Right lung (tissue), 5 donors: ENCODE measurements around the gene ERCC2. TPM values are rescaled to one million over a fixed set of nuclear protein-coding genes. Genes with fewer than 3 reads are reported as not detected.

Experiments used
- DNase-seq, 2 donors: peaks; one replicate each; pipeline ENCODE4 v3.0.0-alpha.2; 2013
- polyA plus RNA-seq, 5 donors: library from polyadenylated mRNA; unstranded; fragments of 120-200 nt; gene quantifications; one replicate each; pipeline versions ENCODE4 v1.2.1 to v1.2.3, GENCODE V29; 2013; ENCODE audit warnings: inconsistent platforms in 1 of 5, low replicate concordance in 1 of 5; ENCODE audit not compliant: insufficient read length in 5 of 5, insufficient read depth in 1 of 5

Gene ERCC2
- polyA plus RNA-seq, 5 donors = 27.8 to 35.8 (median 32.2) TPM

DNA sequence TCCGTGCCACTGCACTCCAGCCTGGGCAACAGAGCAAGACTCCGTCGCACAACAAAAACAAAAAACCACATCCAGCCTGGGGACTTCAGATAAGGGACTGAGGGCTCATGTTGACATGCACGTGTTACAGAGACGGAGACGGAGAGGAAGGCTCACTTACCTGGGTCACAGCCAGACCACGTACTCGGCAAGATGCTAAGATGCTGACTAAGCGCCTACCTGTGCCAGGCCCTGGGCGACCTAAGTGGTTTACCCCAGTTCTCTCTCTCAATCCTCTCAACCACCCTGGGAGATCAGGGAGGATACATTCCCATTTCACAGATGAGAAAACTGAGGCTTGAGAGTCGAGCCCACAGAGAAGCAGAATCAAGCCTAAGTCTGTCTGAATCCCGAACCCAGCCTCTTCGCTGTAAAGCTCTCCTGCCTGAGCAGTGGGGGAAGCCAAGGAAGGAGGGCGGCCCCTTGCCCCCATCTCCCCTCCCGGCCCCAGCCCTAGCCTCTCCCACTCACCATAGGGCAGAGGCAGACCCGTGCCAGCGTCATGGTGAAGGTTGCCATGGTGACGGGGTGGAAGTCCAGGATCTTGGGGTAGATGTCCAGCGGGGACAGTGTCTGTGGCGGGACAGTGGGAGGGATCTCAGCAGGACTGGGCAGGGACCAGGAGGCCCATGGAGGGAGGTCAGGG lies 13.5 kb downstream of the ERCC2 start:
- no peak for DNase-seq

DNA sequence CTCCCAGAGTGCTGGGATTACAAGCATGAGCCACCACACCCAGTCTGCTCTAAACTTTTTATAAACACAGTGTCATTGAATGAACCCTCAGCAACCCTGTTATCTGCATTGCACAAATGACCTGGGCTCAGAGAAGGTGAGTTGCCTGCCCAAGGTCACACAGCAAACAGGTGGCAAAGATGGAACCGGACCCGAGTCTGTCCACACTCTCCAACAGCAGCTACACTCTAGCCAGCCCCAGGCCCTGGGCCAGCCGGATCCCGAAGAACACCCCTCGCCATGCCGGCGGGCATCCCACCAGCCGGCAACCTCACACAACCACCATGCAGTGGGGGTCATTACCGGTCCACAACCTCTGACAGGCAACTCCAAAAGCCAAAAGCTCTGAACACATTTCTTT lies 14.5 kb downstream of the ERCC2 start:
- DNase-seq = no peak

DNA sequence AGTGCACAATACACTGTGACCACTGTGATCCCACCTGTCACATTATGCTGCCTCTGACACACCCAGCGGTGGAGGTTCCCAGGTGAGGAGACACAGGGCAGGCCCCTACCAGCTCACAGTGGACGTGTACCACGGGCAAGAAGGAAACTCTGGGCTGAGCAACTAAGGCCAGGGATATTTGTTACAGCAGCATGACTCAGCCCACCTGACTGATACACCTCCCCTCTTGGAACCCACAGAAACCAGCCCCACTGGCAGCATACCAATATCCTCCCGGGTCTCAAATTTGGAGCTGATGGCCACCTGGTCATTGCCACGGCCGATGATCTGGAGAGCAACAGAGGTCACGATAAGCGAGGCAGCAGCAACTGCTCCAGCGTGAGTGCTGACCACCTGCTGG lies 15.0 kb downstream of the ERCC2 start:
- no peak for DNase-seq

DNA sequence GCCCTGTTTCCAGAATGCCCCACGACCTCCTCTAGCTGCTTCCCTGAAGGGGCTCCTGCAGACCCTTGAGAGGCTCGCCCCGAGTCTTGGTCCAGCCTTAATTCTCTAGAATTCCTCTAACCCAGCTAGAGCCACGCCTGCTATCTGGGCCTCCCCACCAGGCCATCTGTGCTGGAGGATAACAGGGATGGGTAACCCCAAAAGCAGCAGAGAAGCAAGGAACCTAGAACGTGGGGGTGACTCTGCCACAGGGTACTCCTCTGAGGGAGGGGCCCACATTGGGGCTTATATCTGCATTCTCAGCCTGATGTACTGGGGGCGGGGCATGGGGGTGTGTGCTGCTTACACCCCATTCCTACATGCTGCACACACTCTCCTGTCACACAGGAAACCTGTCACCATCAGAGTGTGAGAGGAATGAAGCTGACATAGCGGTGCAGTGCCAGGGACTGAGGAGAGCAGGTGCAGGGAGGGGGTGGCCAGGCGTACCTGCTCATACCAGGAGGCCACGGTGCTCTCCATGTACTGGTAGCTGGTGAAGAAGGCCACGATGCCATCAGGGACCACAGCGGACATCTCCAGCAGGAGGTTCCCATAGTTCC lies 16.0 kb downstream of the ERCC2 start:
- no peak for DNase-seq

DNA sequence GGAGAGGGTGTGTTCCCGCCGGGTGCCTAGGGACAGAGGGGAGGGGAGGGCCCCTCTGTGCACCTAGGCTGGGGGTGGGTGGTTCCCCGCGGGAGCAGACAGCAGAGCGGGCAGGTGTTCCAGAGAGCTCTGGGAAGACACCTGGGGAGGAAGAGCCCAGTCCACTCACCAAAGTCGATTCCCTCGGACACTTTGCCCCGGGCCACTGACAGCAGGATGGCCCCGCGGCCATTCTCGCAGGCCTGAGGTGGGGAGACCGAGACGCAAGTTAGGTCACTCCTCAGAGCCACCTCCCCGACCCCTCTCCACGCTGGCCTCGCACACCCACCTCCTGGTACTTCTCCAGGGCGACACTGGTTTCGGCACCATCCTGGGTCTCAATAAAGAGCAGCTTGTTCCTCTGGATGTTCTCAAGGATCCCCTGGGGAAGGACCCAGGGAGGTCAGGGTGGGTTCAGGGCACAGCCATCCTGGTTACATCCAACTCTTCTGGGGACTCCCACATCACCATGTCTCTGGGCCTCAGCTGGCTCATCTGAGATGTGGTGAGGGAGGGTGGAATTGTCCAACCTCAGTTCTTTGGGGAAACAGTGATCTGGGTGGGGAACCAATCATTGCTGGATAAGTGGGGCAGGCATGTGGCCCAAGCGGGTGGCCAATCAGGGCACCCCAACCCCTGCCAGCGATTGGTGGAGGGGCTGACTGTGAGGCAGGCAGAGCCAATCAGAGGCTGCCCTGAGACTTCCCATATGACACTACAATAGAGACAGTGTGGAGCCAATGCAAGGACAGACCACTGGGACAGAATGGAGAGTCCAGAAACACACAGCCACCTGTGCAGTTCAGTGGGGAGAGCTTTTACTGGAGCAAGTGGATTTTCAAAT lies 17.2 kb downstream of the ERCC2 start:
- no peak for DNase-seq

DNA sequence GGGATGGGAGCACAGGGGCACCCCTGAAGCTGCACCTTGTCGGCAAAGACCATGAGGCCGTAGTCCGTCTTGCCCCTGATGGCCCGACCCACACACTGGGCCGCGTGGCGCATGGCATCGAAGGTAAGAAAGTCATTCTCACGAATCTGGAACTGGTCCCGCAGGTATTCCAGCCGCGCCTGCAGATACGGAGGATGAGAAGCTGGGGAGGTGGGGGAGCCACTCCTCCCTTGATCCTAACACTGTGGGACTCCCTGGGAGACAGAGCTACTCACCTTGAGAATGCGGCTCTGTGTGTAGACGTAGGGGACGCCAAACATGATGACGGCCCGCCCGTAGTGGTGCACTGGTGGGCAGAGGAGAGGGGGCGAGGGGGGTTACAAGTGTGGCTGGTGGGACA lies 17.9 kb downstream of the ERCC2 start:
- no peak for DNase-seq

DNA sequence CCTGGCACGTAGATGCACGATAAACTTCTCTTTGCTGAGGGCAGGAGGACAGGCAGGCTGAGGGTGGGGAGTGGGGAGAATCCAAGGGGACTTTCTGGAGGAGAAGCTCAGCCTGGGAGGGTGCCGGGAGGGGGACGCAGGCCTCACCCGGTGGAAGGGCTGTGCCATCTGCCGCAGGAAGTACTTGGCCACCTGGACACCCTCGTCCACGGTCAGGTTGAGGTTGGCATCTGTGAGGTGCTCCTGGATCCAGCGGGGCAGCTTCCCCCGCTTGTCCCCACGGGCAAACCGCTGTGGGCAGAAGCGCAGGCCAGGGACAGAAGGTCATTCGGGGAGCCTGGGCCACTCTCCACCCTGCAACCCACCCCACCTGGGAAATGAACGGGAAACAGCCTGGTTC lies 18.3 kb downstream of the ERCC2 start:
- DNase-seq = no peak

DNA sequence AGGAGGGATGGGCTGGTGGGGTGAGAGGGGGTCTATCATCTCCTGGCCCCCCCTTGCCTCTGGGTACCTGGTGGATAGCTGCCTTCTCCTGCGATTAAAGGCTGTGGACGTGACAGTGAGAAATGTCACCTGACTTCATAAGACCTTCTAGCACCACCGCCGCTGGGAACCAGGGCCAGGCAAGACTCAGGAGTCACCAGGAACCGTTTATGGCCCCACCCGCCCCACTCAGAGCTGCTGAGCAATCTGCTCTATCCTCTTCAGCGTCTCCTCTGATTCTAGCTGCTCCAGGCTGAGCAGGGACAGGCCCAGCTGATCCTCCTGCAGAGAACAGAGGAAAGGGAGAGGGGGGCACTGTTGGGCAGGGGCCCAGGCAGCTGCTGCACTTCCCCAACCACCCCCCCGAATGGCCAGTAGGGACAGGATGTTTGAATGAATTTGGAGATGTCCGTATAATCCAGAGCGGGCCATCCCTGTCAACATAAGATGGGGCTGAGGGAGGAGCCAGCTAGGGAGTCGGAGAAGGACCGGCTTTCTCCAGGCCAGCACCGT lies 18.9 kb downstream of the ERCC2 start:
- DNase-seq = no peak

DNA sequence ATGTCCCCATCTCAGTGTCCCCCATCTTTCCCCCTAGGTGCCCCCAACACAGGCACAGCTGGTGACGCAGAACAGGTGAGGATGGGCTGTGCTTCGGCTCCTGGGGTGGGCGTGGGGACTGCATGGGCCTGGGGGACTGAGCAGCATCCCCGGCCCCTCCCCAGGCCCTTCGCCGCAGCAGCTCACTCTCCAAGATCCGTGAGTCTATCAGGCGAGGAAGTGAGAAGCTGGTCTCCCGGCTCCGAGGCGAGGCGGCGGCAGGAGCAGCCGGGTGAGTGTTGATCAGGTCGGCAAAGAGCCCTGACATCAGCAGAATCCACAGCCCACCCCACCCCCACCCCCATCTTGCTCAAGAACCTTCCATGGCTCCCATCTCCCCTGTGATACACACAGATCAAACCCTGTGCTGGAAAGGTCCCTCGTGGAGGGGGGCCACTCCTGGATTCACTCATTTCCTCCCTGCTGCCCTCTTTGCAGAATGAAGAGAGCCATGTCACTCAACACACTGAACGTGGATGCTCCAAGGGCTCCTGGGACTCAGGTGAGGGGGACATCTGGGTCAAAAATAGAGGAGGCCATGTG lies 19.8 kb downstream of the ERCC2 start:
- DNase-seq = no peak

DNA sequence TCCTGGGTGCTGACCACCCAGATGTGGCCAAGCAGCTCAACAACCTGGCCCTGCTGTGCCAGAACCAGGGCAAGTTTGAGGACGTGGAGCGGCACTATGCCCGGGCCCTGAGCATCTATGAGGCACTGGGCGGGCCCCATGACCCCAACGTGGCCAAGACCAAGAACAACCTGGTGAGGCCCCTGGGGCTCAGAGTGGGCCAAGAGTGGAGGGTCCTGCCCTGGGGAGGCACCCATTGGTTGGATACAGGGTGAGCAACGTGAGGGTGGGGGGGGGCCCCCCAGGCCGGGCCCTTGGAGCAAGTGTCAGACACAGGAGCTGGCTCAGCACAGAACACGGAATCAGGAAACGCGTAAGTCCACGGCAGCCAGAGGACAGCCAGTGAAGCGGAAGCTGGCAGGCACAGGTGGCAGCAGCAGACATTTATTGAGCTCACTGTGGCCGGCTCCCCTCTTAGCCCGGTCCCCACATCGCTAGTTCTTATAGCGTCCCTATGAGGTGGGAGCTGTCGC lies 20.9 kb downstream of the ERCC2 start:
- DNase-seq = no peak

DNA sequence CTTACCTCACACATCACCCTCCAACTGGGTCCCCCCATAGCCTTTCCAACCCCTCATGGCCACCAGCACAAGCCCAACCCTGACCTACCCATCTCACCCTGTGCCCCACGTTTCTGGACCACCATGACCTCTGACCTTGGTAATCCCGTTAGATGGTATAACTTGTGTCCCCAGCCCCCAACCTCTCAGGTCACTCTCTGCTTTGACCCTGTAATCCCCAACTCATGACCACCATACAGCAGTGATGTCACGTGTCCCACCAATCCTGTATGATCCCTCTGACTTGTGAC lies 21.3 kb downstream of the ERCC2 start:
- no peak for DNase-seq

DNA sequence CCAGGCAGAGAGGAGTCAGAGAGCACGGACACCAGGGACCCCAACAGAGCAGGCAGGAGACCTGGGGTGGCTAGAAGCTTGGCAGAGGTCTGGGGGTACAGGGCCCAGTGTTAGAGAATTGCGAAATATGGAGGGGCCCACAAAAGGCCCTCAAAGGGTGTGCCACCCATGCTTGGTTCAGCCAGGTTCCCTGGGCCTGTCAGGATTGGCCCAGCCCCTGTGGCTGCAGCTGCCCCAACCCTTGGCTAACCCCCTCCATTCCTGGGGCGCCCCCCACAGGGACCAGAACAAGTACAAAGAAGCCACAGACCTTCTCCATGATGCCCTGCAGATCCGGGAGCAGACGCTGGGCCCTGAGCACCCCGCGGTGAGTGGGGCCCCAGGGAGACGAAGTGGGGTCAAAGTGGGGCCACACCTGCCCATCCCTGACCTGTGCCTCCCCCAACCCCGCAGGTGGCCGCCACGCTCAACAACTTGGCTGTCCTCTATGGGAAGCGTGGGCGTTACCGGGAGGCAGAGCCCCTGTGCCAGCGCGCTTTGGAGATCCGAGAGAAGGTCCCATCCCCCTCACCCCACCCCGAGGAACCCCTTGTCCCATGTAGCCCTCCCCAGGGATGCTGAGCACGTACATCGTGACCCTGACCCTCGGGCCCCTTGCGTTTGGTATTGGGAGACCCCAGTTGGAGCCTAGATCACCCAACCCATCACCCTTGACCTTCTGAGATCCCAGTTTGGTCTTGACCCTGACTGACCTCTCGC lies 21.8 kb downstream of the ERCC2 start:
- no peak for DNase-seq

DNA sequence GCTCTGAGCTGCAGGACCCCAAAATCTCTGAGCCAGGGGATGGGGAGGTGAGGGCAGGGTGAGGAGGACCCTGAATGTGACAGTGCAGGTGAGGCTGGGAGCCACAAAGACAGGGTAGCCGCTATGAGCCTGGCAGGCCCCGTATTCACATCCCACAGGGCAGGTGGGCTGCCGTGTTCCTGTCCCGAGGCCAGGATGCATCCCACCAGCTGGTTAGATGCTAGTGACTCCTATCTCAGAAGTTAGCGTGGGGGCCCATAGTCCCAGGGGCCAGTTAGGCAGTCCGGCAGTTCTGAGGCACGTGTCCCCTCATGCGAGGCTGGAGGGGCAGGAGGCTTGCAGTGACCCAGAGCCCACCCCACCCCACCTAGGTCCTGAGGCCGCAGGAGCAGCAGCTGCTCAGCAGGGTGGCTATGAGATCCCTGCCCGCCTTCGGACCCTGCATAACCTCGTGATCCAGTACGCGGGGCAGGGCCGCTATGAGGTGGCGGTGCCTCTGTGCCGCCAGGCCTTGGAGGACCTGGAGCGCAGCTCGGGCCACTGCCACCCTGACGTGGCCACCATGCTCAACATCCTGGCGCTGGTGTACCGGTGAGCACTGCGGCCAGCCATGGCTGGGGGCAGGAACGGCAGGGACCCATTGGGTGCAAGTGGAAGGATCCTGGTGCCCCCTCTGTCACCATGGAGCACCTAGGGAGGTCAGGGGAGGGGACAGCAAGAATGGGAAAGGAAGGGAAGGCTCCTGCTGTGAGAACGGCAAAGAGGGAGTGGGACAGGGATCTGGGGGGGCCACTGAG lies 22.6 kb downstream of the ERCC2 start:
- no peak for DNase-seq

DNA sequence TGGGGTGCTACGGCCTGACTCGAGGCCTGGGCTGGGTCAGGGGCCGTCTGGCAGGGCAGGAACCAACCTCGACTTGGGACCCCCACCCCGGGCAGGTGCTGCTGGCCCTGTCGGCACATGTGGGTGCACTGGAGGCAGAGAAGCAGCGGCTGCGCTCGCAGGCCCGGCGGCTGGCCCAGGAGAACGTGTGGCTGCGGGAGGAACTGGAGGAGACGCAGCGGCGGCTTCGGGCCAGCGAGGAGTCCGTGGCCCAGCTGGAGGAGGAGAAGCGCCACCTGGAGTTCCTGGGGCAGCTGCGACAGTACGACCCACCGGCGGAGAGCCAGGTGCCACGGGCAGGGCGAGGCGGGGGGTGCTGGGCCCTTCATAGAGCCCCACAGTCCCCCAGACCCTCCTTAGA lies 23.9 kb downstream of the ERCC2 start:
- DNase-seq = no peak

DNA sequence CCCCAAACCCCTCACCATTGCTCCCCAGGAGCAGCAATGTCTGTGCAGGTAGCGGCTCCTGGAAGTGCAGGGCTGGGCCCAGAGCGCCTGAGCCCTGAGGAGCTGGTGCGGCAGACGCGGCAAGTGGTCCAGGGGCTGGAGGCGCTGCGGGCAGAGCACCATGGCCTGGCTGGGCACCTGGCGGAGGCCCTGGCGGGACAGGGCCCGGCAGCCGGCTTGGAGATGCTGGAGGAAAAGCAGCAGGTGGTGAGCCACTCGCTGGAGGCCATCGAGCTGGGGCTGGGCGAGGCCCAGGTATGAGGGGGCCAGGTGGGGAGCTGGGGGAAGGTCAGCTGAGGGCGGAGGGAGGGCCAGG lies 24.9 kb downstream of the ERCC2 start:
- no peak for DNase-seq

DNA sequence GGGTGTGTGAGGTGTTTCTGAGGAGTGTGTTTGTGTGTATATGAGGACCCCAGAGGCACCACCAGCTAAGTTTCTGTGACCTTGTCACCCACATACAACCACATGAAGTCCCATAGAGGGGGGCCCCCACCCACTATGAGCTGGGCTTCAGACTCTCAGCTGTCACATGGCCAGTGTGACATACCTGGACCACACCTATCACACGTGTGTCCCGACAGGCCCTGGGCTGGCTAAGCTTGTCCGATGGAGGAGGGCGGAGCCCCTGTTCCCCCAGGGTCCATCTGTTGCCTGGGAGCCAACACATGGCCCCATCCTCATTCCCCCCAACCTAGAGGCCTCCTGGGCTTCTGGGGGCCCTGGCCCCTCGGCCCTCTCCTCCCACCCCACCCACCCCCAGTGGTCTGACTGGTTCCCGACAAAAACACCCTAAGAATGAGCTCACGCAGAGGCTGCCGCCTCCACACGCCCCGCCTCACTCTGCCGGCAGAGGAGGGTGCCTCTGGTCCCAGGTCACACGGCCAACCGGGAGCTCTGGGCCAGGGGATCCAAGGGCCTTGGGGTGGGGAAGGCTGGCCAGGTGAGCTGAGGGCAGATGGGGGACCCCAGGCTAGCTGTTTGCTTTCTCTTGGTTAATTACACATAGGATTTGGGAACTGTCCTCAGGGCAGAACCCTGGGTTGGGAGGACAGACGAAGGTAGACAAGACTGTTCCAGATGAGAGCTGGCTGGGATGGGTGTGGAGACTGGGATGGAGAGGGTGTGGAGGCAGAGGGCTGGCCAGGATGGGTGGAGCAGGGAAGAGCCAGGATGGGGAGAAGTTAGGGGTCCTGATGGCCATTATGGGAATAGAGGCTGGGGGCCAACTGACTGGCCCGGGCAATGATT lies 25.5 kb downstream of the ERCC2 start:
- DNase-seq = no peak

DNA sequence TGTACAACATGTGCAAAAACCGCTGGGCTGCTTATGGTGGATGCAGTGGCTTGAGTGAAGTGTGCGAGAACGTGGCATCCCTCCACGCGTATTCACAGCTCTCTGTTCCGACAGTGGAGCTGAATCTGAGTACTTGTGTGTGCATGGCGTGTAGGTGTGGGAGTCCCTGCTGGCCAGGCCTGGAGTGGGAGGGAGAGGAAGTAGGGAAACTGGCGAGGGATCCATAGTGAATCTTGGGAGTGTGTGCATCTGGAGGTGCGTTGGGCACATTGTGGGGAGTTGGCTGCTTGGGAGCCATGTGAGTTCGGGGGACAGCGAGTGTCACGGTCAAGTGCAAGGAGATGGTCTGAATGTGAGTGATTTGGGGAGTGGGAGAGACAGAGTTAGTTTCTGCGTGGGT lies 27.5 kb downstream of the ERCC2 start:
- no peak for DNase-seq

DNA sequence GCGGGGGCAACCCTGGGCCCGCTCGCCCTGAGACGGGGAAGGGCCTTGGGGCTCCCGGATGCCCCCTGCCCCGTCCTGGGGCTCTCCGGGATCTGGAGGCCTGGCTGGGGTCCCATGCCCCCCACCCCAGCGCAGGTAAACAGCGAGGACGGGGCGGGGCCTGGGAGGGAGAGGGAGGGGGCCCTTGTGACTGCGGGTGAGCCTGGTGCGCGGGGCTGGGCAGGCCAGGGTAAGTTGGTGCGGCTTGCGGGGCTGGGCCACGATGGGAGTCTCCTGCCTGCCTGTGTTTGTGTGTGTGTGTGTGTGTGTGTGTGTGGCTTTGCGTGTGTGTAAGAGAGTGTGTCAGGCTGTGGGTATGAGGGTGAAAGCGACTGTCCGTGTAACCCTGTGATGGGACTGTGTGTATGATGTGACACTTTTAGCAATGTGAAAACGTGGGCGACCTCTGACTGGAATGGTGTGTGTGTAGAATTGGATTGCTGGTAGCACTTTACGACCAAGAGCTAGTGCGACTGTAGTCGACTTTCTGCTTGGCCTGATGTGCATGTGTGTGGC lies 29.4 kb downstream of the ERCC2 start:
- DNase-seq = no peak

DNA sequence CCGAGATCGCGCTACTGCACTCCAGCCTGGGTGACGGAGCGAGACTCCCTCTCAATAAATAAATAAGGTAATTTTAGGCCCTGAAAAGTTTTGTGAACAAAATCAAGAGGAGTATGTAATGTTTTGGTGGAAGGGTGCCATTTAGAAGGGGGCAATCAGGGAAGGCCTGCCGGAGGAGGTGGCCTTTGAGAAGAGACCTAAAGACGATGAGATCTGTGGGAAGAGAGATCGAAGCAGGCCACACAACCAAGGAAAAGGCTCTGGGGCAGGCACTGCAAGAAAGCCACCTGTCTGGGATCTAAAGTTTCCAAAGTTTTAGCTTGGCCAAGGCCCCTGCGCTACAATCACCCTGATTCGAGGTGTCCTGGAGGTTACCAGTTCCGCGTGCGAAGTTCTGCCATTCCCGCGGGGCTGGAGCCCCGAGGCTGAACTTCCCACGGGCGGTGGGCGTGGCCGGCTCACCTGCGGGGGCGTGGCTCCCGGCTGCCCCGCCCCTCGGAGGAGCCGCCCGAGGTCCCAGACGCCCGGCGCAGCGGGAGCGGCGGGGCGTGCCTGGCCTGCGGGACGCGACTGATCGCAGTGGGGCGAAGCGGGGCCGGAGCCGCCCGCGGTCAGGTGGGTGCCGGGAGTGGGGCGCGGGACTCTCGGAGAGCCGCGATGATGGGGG lies 30.0 kb downstream of the ERCC2 start, which contains the start of gene KLC3:
KLC3 (plus strand) TSS at position 519 of the 667 bp plus-strand sequence. CDS start 4,792 bp downstream, outside the sequence.
- DNase-seq = no peak
